GM12891 (cell line): ENCODE results near the gene IQUB.

Source experiments
- POLR2A ChIP-seq: IDR thresholded peaks from 2 replicates; pipeline ENCODE4 v1.6.1; 2011; ENCODE audit warnings: low read depth, low read length, control low read depth
- POLR2AphosphoS5 ChIP-seq: IDR thresholded peaks from 2 replicates; pipeline ENCODE4 v1.6.1; 2011; ENCODE audit warnings: low read depth, low read length, control low read depth

DNA sequence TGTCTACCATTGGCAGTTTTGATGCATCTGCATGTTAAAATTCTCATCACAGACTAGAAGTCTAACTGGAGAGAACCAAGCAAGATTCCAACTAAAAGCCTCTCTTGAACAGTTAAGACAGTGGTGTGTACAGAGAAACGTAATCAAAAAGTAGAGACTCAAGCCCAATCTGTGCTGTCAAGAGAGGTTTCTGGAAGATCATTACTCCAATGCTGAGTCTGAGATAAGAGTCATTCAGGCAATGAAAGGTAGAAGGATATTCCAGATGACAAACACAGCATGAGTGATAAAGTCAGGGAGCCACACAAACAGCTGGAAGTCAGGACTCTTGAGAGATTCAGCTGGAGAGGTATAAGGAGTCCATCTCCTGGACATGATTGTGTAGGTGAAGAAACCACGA is 48.7 kb downstream of the IQUB start:
- TF ChIP-seq POLR2A (no peak), POLR2AphosphoS5 (no peak)
